ENCODE measurements around the gene ADCYAP1R1. TPM values are rescaled to one million over a fixed set of nuclear protein-coding genes. Genes with fewer than 3 reads are reported as not detected.

Gene ADCYAP1R1
- total and polyA plus RNA-seq, 2 of the 8 experiments (the other 6 are each of a cell fraction or from before 2014, with no cell fraction given), result 14.4 to 14.6 TPM

- CTCF ChIA-PET (ENCODE audit: partially characterized antibody), result interaction anchor here (0.6 to 52.0 kb wide), 6 partner anchors 8 to 758 kb away, joined by 3 to 880 read pairs (median 4); partner anchors contain the start of gene ADCYAP1R1
- no peak for TF ChIP-seq JUND (IDR thresholded peaks at IDR 0.05; ENCODE audit: low read length)
- TF ChIP-seq CTCF (IDR thresholded peaks at IDR 0.05; ENCODE audit: control extremely low read depth in 1 of 3, insufficient read depth in 1 of 3, low read depth in 1 of 3, low read length in 3 of 3), result no peak
- no peak for TF ChIP-seq BCL11A (IDR thresholded peaks at IDR 0.05; ENCODE audit: low read depth in 2 of 2, low read length in 2 of 2)
- TF ChIP-seq SAP30 (IDR thresholded peaks at IDR 0.05; ENCODE audit: insufficient read depth, insufficient replicate concordance, low read length), result no peak
- no peak for TF ChIP-seq CTBP2 (IDR thresholded peaks at IDR 0.05; ENCODE audit: borderline replicate concordance, insufficient read depth, insufficient read length, low read length)
- TF ChIP-seq GTF2F1 (IDR thresholded peaks at IDR 0.05; ENCODE audit: borderline replicate concordance, low read depth, low read length), result no peak
- TF ChIP-seq ZNF274 (IDR thresholded peaks at IDR 0.05; ENCODE audit: borderline replicate concordance, extremely low read depth, low read length), result no peak
- TF ChIP-seq KDM1A (IDR thresholded peaks at IDR 0.05; ENCODE audit: borderline replicate concordance, low read length), result no peak
- TF ChIP-seq ATF3 (IDR thresholded peaks at IDR 0.05; ENCODE audit: insufficient read depth, low read depth, low read length), result no peak
Measured at GRCh38 chr7:31014826-31015225, 37.3 kb upstream of the ADCYAP1R1 start.

More at GRCh38 chr7:31014826-31015225, 37.3 kb upstream of the ADCYAP1R1 start:
- 81% methylated on average over 3 of the region's 3 CpGs; no CpG with 5 or more reads in 1 of the 2 experiments for WGBS, 2 experiments (ENCODE audit: extremely low coverage in 1 of 2, insufficient coverage in 1 of 2, insufficient read length in 1 of 2, insufficient replicate concordance in 2 of 2, low coverage in 1 of 2, low lambda C conversion rate in 2 of 2, missing lambda C conversion rate in 1 of 2)
- Histone ChIP-seq H2BK15ac (ENCODE audit: low read length) (no peak overlapping the region), H3K9ac (replicated peaks in 1 of 4; ENCODE audit: extremely low read depth in 1 of 4, low read depth in 3 of 4, low read length in 3 of 4) (no peak overlapping the region), H3K4me2 (ENCODE audit: insufficient read depth in 1 of 2, low read depth in 2 of 2, low read length in 2 of 2) (no peak overlapping the region), H3K4ac (replicated peaks; ENCODE audit: insufficient read length, low read depth, low read length) (no peak overlapping the region), H3K9me3 (ENCODE audit: insufficient read depth in 2 of 2, low read depth in 1 of 2, low read length in 1 of 2) (no peaks in the 10 kb centered on the region), H2BK5ac (ENCODE audit: low read depth, low read length) (no peak overlapping the region), H3K4me1 (replicated peaks in 1 of 4; ENCODE audit: control insufficient read depth in 3 of 4, insufficient read depth in 4 of 4, low read length in 3 of 4) (no peaks in the 10 kb centered on the region), H3K23me2 (ENCODE audit: low read depth, low read length) (no peaks in the 10 kb centered on the region), H2AK5ac (ENCODE audit: low read depth, low read length) (no peak overlapping the region), H3K27me3 (replicated peaks in 1 of 4; ENCODE audit: control insufficient read depth in 3 of 4, extremely low read depth in 1 of 4, insufficient read depth in 3 of 4, low read length in 3 of 4) (no peaks in the 10 kb centered on the region), H3K79me1 (ENCODE audit: low read depth, low read length) (no peaks in the 10 kb centered on the region), H3K4me3 (ENCODE audit: extremely low read depth in 1 of 4, insufficient read depth in 2 of 4, low read depth in 3 of 4, low read length in 4 of 4) (no peak overlapping the region), H4K5ac (ENCODE audit: insufficient read length, low read depth, low read length) (no peak overlapping the region), H4K91ac (replicated peaks; ENCODE audit: insufficient read length, low read length) (no peak overlapping the region), H3K23ac (ENCODE audit: insufficient read length) (no peak overlapping the region), H2BK12ac (ENCODE audit: low read depth, low read length) (no peak overlapping the region), H3K56ac (replicated peaks; ENCODE audit: insufficient read length, low read depth, low read length) (no peak overlapping the region), H2BK120ac (replicated peaks; ENCODE audit: low read depth, low read length) (no peak overlapping the region), H4K20me1 (replicated peaks in 1 of 2; ENCODE audit: control insufficient read depth in 1 of 2, insufficient read depth in 2 of 2, low read length in 2 of 2) (no peaks in the 10 kb centered on the region), H4K8ac (ENCODE audit: extremely low read depth, insufficient read depth, low read length) (no peak overlapping the region), H3K27ac (ENCODE audit: low read depth, low read length) (no peak overlapping the region), H2BK20ac (ENCODE audit: low read length) (no peak overlapping the region), H3K14ac (ENCODE audit: insufficient read length) (no peak overlapping the region), H3K79me2 (ENCODE audit: control insufficient read depth in 1 of 2, insufficient read depth in 2 of 2, low read length in 2 of 2) (no peaks in the 10 kb centered on the region), H3K18ac (ENCODE audit: extremely low read depth, low read length) (no peak overlapping the region), H3K36me3 (ENCODE audit: control insufficient read depth in 2 of 4, insufficient read depth in 4 of 4, low read length in 3 of 4) (no peaks in the 10 kb centered on the region), H2AFZ (ENCODE audit: low read length) (no peak overlapping the region)
- FAIRE-seq, result no peak
- no peak for DNase-seq (ENCODE audit: low read depth in 1 of 2, low spot score in 2 of 2)
- POLR2A ChIA-PET (ENCODE audit: partially characterized antibody), result interaction anchor here (0.9 to 1.5 kb wide), 2 partner anchors 7 to 76 kb away, joined by 3 to 6 read pairs; no protein-coding TSS in a partner anchor
